Fibroblast of the aortic adventitia (primary cell): Measurements from ENCODE around the gene OXCT1. TPM values are rescaled to one million over a fixed set of nuclear protein-coding genes. Genes with fewer than 3 reads are reported as not detected.

Experiments
- DNase-seq: peaks from one replicate; pipeline ENCODE4 v3.0.0-alpha.2; 2010; ENCODE audit warnings: low read depth
- H3K4me3 ChIP-seq: 2 replicates; pipeline ENCODE4 v1.5.1; 2011; ENCODE audit warnings: low read depth, mild to moderate bottlenecking, control low read depth, low read length, moderate library complexity
- total RNA-seq: library from RNA; depleted of rRNA; stranded (reverse); fragments of >200 nt; gene quantifications from 2 replicates; pipeline ENCODE4 v1.2.3, GENCODE V29; 2012; ENCODE audit warnings: low replicate concordance
- TF ChIP-seq, protein P1 (sequence below): IDR thresholded peaks from 2 replicates; pipeline ENCODE4 v1.5.1; 2011; ENCODE audit warnings: mild to moderate bottlenecking, low read length, control low read depth, inconsistent platforms; ENCODE audit not compliant: insufficient read depth

Gene OXCT1
- total RNA-seq = 35.7 and 36.4 TPM in 2 replicates

DNA sequence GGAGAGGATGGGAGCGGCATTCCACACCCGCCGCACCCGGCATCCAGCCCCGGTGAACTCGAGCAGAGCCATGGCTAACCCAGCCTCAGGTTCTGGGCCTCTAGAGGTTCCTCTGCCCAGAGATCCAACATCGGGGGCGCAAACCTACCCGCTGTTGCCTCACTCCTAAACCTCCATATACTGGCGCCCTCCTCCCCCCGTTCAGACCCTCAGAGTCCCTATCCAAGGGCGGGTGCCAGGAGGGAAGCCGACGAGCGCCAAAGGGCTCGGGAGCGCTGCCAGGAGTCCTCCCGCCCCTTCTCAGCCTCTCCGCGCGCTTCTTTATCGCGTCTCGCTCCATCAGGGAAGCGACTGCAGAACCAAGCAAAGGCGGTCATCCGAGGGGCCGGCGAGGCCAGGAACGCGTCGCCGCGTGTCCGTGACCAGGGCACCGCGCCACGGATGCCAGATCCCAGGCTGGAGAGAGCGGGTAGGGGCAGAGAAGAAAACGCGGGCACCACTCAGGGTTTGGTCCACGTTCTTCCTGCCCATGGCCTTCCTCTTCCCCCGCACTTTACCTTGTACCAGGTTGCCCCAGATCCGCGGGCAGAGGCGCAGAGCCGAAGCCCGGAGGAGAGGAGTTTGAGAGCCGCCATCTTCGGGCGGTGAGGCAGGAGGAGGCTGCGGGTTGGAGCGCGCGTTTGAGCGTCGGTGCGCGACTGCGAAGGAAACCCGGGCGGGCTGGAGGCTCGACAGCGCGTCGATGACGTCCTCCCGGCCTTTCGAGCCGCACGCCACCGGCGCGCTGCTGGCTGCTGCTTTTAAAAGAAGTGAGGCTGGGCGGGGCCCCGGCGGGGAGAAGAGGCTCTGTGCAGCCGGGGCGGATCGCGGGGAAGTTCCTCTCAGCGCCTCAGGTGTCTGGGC is at the start of gene OXCT1:
Gene OXCT1 (minus strand): TSS at position 702 of the 903 bp plus-strand sequence. CDS start 67 bp downstream, at position 635.
- DNase-seq = peak; percentile 80
- peak within 1 kb of the TSS; percentile 80 for H3K4me3 ChIP-seq
- TF ChIP-seq, protein P1, sequence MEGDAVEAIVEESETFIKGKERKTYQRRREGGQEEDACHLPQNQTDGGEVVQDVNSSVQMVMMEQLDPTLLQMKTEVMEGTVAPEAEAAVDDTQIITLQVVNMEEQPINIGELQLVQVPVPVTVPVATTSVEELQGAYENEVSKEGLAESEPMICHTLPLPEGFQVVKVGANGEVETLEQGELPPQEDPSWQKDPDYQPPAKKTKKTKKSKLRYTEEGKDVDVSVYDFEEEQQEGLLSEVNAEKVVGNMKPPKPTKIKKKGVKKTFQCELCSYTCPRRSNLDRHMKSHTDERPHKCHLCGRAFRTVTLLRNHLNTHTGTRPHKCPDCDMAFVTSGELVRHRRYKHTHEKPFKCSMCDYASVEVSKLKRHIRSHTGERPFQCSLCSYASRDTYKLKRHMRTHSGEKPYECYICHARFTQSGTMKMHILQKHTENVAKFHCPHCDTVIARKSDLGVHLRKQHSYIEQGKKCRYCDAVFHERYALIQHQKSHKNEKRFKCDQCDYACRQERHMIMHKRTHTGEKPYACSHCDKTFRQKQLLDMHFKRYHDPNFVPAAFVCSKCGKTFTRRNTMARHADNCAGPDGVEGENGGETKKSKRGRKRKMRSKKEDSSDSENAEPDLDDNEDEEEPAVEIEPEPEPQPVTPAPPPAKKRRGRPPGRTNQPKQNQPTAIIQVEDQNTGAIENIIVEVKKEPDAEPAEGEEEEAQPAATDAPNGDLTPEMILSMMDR = no peak

DNA sequence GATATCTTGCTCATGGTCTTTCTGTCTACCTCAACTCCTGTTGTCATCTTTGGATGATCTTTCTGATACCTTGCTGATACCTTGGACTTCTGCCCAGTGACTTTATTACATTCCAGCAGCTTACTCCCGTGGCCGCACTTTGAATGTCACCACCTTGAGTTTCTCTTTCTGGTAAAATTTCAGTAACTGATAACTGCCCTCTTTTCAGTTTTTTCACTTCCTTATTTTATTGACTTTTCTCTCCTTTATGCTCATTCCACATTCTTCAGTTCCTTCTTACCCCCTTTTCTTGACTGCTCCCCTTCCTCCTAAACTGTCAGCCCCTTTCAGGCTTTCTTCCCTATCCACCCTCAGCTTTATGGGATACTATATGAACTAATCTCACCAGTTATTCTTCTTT is 47.9 kb upstream of the OXCT1 start:
- no peak overlapping the region for H3K4me3 ChIP-seq
- DNase-seq = no peak
- TF ChIP-seq, protein P1 = no peak

DNA sequence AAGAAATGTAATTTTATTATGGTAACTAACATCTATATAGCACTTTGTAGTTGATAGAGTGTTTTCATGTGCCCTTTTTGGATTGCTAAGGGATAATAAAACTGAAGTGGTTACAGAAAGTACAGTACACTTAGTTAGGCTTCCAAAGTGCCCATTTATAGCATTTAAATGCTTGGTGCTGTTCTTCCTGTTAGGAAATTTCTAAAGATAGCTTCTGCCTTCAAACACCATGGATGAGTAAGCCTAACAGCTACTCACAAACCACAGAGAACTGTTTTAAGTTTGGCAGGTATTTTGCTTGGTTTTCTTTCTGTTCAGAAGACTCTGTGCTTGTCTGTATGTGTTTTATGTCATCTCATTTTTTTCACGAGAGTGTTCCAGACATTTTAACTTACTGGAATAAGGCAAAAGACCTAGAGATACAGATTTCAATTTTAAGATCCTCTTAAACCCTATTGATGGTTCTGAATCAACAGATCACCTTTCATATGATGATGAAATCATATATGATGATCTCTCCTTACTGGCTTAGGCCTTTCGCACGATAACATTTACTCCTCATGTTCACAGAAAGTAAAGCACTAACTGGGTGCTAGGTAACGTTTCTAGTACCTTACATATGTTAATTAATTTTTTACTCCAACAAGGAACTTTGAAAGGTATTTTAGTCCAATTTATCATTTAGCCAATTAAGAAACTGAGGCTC is 38.3 kb upstream of the OXCT1 start:
- peak; percentile 73 for DNase-seq
- TF ChIP-seq, protein P1 = no peak
- no peak overlapping the region for H3K4me3 ChIP-seq

DNA sequence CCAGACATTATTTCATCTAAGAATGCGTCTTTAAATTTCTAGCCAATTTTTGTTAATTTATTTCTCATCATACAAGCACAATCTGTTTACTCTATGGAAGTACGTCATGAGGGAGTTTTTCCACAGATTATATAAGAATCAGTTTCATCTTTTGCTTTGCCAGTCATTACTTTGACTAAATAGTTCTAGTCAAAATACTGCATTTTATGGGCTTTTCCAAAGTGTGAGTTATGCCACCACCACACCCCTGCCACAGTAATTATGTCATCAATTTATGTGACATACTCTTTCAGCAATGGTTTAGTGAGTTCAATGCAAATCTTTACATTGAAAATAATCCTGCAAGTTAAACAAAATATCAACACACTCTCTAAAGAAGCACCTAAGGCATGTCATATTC is 35.9 kb upstream of the OXCT1 start:
- H3K4me3 ChIP-seq = no peak overlapping the region
- no peak for DNase-seq
- TF ChIP-seq, protein P1 = no peak

DNA sequence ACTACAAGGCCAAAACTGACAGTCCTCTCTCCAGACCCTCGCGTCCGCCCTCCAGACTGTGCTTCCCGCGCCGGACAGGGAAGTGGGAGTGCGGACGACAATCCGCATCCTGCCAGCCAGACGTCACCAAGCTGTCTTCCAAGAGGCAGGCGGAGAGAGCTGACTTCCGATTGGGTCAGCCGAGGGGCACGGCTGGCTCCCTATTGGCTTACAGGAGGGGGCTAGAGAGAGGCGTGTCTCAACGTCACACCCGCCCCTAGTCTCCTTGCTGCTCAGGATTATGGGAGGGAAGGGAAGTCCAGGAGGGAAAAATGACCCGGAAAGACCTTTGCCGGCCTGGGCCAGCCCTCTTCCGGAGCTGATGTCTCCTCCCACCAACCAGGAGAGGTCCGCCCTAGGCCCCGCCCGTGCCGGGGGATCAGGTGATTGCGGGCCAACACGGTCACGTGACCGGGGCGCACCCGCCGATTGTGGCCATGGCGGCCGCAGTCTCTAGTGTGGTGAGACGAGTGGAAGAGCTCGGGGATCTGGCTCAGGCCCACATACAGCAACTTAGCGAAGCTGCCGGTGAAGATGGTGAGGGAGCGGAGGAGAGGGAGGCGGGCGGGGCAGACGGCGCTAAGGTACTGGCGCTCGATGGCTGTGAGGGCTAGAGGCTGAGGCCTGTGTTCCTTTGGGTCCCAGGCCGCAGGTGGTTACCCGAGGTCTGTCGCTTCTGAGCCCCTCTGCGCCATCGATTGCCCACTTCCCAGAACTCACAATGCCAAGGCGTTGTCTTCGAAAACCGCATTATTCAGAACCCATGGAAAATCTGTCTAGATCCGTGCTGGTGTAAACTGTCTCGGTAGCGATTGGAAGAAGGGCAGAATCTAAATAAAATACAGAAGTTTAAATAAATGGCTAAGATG is 33.9 kb upstream of the OXCT1 start, which contains the start of gene RIMOC1:
Gene RIMOC1 (plus strand): TSS at position 453 of the 908 bp plus-strand sequence. CDS start 24 bp downstream, at position 477.
- peak; percentile 100 for DNase-seq
- TF ChIP-seq, protein P1 = no peak
- H3K4me3 ChIP-seq = peak within 1 kb of the TSS; percentile 86

DNA sequence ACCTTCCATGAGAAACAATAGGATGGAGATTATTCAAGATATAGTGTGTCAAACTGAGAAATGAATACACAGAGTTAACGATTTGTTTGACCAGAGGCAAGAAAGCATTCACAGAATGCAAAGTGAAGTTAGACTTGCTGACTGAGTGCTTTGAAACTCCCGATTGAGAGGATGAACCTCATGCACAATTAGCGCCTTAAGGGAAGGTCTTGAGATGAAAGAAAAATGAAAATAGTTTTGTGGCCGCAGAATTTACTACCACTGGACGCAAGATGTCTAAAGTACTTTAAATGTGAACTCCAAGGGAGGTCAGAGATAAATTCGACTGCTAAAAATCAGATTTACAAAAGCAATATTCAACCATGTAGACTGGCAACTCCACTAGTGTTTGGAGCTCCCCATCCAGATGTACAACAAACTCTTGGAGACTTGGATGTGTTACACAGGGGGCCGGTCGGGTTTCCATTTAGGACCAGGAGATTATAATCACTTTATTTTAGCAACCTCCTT is 33.2 kb upstream of the OXCT1 start:
- DNase-seq = no peak
- TF ChIP-seq, protein P1 = no peak
- peak overlapping the region; percentile 67 for H3K4me3 ChIP-seq
